Mammary epithelial cell (primary cell): ENCODE measurements around the gene MCFD2.

ENCODE experiments used
- EZH2 ChIP-seq: IDR thresholded peaks from 2 replicates; pipeline ENCODE4 v1.6.1; 2012; ENCODE audit warnings: low read length, inconsistent platforms, borderline replicate concordance
- TF ChIP-seq, protein P1 (sequence below), 2 donors: IDR thresholded peaks in 1 of 2; conservative IDR thresholded peaks in 1 of 2; 2 replicates each; pipeline ENCODE4 v1.5.1; 2011 to 2012; ENCODE audit warnings: inconsistent platforms in 2 of 2, low read length in 2 of 2, mild to moderate bottlenecking in 2 of 2, control low read depth in 1 of 2, low read depth in 1 of 2; ENCODE audit not compliant: insufficient read depth in 1 of 2; ENCODE audit errors: extremely low read depth in 1 of 2

DNA sequence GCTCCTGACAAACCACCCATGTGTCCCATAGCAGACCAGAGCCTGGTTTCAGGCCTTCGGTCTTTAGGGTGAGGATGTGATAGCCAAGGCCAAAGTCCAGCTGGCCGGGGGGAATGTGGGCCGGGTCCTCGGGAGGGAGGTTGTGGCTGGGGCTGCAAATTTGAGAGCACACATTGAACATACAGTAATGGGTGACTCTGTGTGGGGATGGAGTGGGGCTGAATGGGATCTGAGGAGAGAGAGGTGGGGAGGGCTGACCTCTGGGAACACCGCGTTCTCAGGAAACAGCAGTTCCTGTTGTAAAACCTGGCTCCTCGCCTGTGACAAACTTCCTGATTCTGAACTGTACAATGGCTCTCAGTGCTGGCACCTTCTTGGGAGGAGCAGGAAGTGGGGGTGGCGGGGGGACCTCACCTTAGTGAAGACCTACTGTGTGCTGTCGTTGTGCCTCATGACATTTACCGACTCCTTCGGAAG lies 48.8 kb downstream of the MCFD2 start:
- TF ChIP-seq, protein P1, sequence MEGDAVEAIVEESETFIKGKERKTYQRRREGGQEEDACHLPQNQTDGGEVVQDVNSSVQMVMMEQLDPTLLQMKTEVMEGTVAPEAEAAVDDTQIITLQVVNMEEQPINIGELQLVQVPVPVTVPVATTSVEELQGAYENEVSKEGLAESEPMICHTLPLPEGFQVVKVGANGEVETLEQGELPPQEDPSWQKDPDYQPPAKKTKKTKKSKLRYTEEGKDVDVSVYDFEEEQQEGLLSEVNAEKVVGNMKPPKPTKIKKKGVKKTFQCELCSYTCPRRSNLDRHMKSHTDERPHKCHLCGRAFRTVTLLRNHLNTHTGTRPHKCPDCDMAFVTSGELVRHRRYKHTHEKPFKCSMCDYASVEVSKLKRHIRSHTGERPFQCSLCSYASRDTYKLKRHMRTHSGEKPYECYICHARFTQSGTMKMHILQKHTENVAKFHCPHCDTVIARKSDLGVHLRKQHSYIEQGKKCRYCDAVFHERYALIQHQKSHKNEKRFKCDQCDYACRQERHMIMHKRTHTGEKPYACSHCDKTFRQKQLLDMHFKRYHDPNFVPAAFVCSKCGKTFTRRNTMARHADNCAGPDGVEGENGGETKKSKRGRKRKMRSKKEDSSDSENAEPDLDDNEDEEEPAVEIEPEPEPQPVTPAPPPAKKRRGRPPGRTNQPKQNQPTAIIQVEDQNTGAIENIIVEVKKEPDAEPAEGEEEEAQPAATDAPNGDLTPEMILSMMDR (conservative IDR thresholded peaks at IDR 0.05 in 1 of 2, IDR thresholded peaks at IDR 0.05 in 1 of 2; ENCODE audit: extremely low read depth in 1 of 2, insufficient read depth in 1 of 2, low read depth in 1 of 2, low read length in 2 of 2) = no peak
- TF ChIP-seq EZH2 = no peak
